NT2/D1 (cell line): Measurements from ENCODE around the gene DDX24.

Experiments used
- SUZ12 ChIP-seq: IDR thresholded peaks from 2 replicates; pipeline ENCODE4 v1.6.1; 2011; ENCODE audit not compliant: insufficient read length, insufficient read depth; ENCODE audit errors: extremely low read depth
- YY1 ChIP-seq: IDR thresholded peaks from 2 replicates; pipeline ENCODE4 v1.6.1; 2011; ENCODE audit not compliant: insufficient read length, insufficient read depth

DNA sequence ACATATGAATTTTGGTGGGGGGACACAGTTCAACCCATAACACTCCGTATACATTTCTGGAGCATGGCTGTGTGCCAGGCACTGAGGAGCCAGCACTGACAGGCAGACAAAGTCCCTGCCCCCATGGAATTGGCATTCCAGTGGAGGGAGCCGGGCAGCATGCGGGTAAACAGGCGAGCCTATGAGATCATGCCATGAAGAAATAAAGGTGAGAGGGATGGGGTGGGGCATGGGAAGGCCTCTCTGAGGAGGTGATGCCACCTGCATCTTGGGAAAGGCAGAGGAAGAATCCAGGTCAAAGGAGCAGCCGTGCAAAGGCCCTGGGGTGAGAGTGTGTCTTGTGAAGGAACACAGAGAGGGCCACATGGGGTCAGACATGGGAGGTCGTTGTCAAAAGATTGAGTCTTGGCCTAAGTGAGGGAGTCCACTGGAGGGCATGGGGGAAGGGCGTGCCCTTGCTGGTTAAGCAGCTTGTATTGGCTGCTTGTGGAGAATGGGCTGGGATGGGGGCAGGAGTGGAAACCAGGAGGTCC lies 51.3 kb downstream of the DDX24 start:
- TF ChIP-seq YY1 = no peak
- no peak for TF ChIP-seq SUZ12
